ENCODE measurements around the gene BCKDHA. TPM values are rescaled to one million over a fixed set of nuclear protein-coding genes. Genes with fewer than 3 reads are reported as not detected.
"Not testable (repeated sequence)": the region's sequence is repeated elsewhere in the genome, so short reads cannot be mapped to it uniquely, and the experiment has no call there.

BCKDHA gene
- polyA plus RNA-seq, 3 donors, result 28.6 to 45.9 (median 43.9) TPM

GRCh38 chr19:41362143-41362847, 35.3 kb upstream of the BCKDHA start:
- DNase-seq (ENCODE audit: extremely low read depth in 1 of 11, low read depth in 9 of 11, low spot score in 4 of 11), result no peak

- no peak for DNase-seq (ENCODE audit: extremely low read depth in 1 of 11, low read depth in 9 of 11, low spot score in 4 of 11)
Measured at GRCh38 chr19:41363371-41363752, 34.3 kb upstream of the BCKDHA start.

GRCh38 chr19:41363753-41364523, 33.7 kb upstream of the BCKDHA start, which contains the start of gene B9D2:
Gene B9D2 (minus strand): TSS chr19:41364149. CDS start chr19:41363519, 630 bp downstream.
- peak; percentile 93 to 99 (median 98) for DNase-seq (ENCODE audit: extremely low read depth in 1 of 11, low read depth in 9 of 11, low spot score in 4 of 11)

- DNase-seq (ENCODE audit: extremely low read depth in 1 of 11, low read depth in 9 of 11, low spot score in 4 of 11), result no peak
Measured at GRCh38 chr19:41364524-41365391, 32.9 kb upstream of the BCKDHA start.

GRCh38 chr19:41366089-41366488, 31.5 kb upstream of the BCKDHA start:
- no peak for DNase-seq (ENCODE audit: extremely low read depth in 1 of 11, low read depth in 9 of 11, low spot score in 4 of 11)

GRCh38 chr19:41367848-41368301, 29.7 kb upstream of the BCKDHA start:
- DNase-seq (ENCODE audit: extremely low read depth in 1 of 11, low read depth in 9 of 11, low spot score in 4 of 11), result no peak

GRCh38 chr19:41369769-41370168, 27.8 kb upstream of the BCKDHA start:
- no peak for DNase-seq (ENCODE audit: extremely low read depth in 1 of 11, low read depth in 9 of 11, low spot score in 4 of 11)

- not testable (repeated sequence) for DNase-seq (ENCODE audit: extremely low read depth in 1 of 11, low read depth in 9 of 11, low spot score in 4 of 11)
Measured at GRCh38 chr19:41371119-41371518, 26.5 kb upstream of the BCKDHA start.

GRCh38 chr19:41371541-41371940, 26.1 kb upstream of the BCKDHA start:
- no peak for DNase-seq (ENCODE audit: extremely low read depth in 1 of 11, low read depth in 9 of 11, low spot score in 4 of 11)

- DNase-seq (ENCODE audit: extremely low read depth in 1 of 11, low read depth in 9 of 11, low spot score in 4 of 11), result no peak
Measured at GRCh38 chr19:41372501-41372900, 25.1 kb upstream of the BCKDHA start.

GRCh38 chr19:41373993-41374392, 23.6 kb upstream of the BCKDHA start:
- peak in 1 of 11 donors; percentile 43 for DNase-seq (ENCODE audit: extremely low read depth in 1 of 11, low read depth in 9 of 11, low spot score in 4 of 11)

GRCh38 chr19:41376241-41376997, 21.2 kb upstream of the BCKDHA start, which contains the start of gene TMEM91:
Gene TMEM91 (plus strand): TSS chr19:41376533. CDS start chr19:41378310, 1,777 bp downstream.
- peak in 1 of 11 donors; percentile 40 for DNase-seq (ENCODE audit: extremely low read depth in 1 of 11, low read depth in 9 of 11, low spot score in 4 of 11)

- DNase-seq (ENCODE audit: extremely low read depth in 1 of 11, low read depth in 9 of 11, low spot score in 4 of 11), result no peak
Measured at GRCh38 chr19:41376998-41377365, 20.6 kb upstream of the BCKDHA start.

GRCh38 chr19:41377977-41378709, 19.5 kb upstream of the BCKDHA start:
- no peak for DNase-seq (ENCODE audit: extremely low read depth in 1 of 11, low read depth in 9 of 11, low spot score in 4 of 11)

GRCh38 chr19:41381536-41381935, 16.1 kb upstream of the BCKDHA start:
- not testable (repeated sequence) for DNase-seq (ENCODE audit: extremely low read depth in 1 of 11, low read depth in 9 of 11, low spot score in 4 of 11)

- DNase-seq (ENCODE audit: extremely low read depth in 1 of 11, low read depth in 9 of 11, low spot score in 4 of 11), result no peak
Measured at GRCh38 chr19:41384351-41384750, 13.3 kb upstream of the BCKDHA start.

GRCh38 chr19:41386442-41386841, 11.2 kb upstream of the BCKDHA start:
- no peak for DNase-seq (ENCODE audit: extremely low read depth in 1 of 11, low read depth in 9 of 11, low spot score in 4 of 11)

- no peak for DNase-seq (ENCODE audit: extremely low read depth in 1 of 11, low read depth in 9 of 11, low spot score in 4 of 11)
Measured at GRCh38 chr19:41391618-41392017, 6.0 kb upstream of the BCKDHA start.
